Measurements from ENCODE around the gene ANKRD33B.
A peak's percentile ranks its signal among the peaks of the same experiment; 100 is the strongest.
"Not testable (repeated sequence)": the region's sequence is repeated elsewhere in the genome, so short reads cannot be mapped to it uniquely, and the experiment has no call there.

ANKRD33B gene

GRCh38 chr5:10562201-10563109 lies 1.4 kb upstream of the ANKRD33B start:
- peak overlapping the region; percentile 51 for H3K4me3 Mint-ChIP-seq
- H3K4me1 Mint-ChIP-seq (ENCODE audit: low read depth): peaks cover 16% of the 10 kb centered on the region

GRCh38 chr5:10563110-10563944 lies 543 bp upstream of the ANKRD33B start:
- Mint-ChIP-seq H3K9me3 (ENCODE audit: low read depth) (no peaks in the 10 kb centered on the region), H3K36me3 (no peaks in the 10 kb centered on the region), H3K4me3 (peak overlapping the region; percentile 44), H3K27me3 (peaks cover 4% of the 10 kb centered on the region), H3K4me1 (ENCODE audit: low read depth) (peaks cover 16% of the 10 kb centered on the region), H3K27ac (no peak overlapping the region)

More at GRCh38 chr5:10562201-10563109, 1.4 kb upstream of the ANKRD33B start:
- peaks cover 4% of the 10 kb centered on the region for H3K27me3 Mint-ChIP-seq
- H3K9me3 Mint-ChIP-seq (ENCODE audit: low read depth): no peaks in the 10 kb centered on the region
- no peak overlapping the region for H3K27ac Mint-ChIP-seq
- H3K36me3 Mint-ChIP-seq: no peaks in the 10 kb centered on the region

- Mint-ChIP-seq H3K4me3 (peak overlapping the region; percentile 89), H3K4me1 (ENCODE audit: low read depth) (peaks cover 16% of the 10 kb centered on the region), H3K9me3 (ENCODE audit: low read depth) (no peaks in the 10 kb centered on the region), H3K36me3 (no peaks in the 10 kb centered on the region), H3K27ac (peak overlapping the region; percentile 75), H3K27me3 (peaks cover 2% of the 10 kb centered on the region)
These were observed 1.2 kb downstream of the ANKRD33B start for GRCh38 chr5:10564838-10565784.

- H3K36me3 Mint-ChIP-seq: no peaks in the 10 kb centered on the region
- H3K4me1 Mint-ChIP-seq (ENCODE audit: low read depth): peaks cover 16% of the 10 kb centered on the region
- peak overlapping the region; percentile 89 for H3K4me3 Mint-ChIP-seq
- H3K9me3 Mint-ChIP-seq (ENCODE audit: low read depth): no peaks in the 10 kb centered on the region
- peaks cover 2% of the 10 kb centered on the region for H3K27me3 Mint-ChIP-seq
- H3K27ac Mint-ChIP-seq: no peak overlapping the region
These were observed 2.1 kb downstream of the ANKRD33B start for GRCh38 chr5:10565785-10566542.

GRCh38 chr5:10566543-10567068 lies 2.7 kb downstream of the ANKRD33B start:
- peak overlapping the region; percentile 53 for H3K4me3 Mint-ChIP-seq
- no peak overlapping the region for H3K27ac Mint-ChIP-seq
- peaks cover 16% of the 10 kb centered on the region for H3K4me1 Mint-ChIP-seq (ENCODE audit: low read depth)
- peaks cover 2% of the 10 kb centered on the region for H3K27me3 Mint-ChIP-seq
- H3K9me3 Mint-ChIP-seq (ENCODE audit: low read depth): no peaks in the 10 kb centered on the region
- H3K36me3 Mint-ChIP-seq: no peaks in the 10 kb centered on the region

- H3K27ac Mint-ChIP-seq: no peak overlapping the region
- peak overlapping the region; percentile 53 for H3K4me3 Mint-ChIP-seq
- H3K9me3 Mint-ChIP-seq (ENCODE audit: low read depth): no peaks in the 10 kb centered on the region
- peaks cover 2% of the 10 kb centered on the region for H3K27me3 Mint-ChIP-seq
- peaks cover 16% of the 10 kb centered on the region for H3K4me1 Mint-ChIP-seq (ENCODE audit: low read depth)
- no peaks in the 10 kb centered on the region for H3K36me3 Mint-ChIP-seq
These were observed 3.3 kb downstream of the ANKRD33B start for GRCh38 chr5:10567121-10567591.

- peaks cover 2% of the 10 kb centered on the region for H3K27me3 Mint-ChIP-seq
- no peaks in the 10 kb centered on the region for H3K9me3 Mint-ChIP-seq (ENCODE audit: low read depth)
- H3K4me1 Mint-ChIP-seq (ENCODE audit: low read depth): peaks cover 13% of the 10 kb centered on the region
- no peak overlapping the region for H3K4me3 Mint-ChIP-seq
- H3K36me3 Mint-ChIP-seq: no peaks in the 10 kb centered on the region
- H3K27ac Mint-ChIP-seq: no peak overlapping the region
These were observed 4.0 kb downstream of the ANKRD33B start for GRCh38 chr5:10567781-10568321.

GRCh38 chr5:10570540-10570939 lies 6.7 kb downstream of the ANKRD33B start:
- H3K4me1 Mint-ChIP-seq (ENCODE audit: low read depth); H3K27ac Mint-ChIP-seq; H3K27me3 Mint-ChIP-seq; H3K4me3 Mint-ChIP-seq; H3K36me3 Mint-ChIP-seq; H3K9me3 Mint-ChIP-seq (ENCODE audit: low read depth): not testable (repeated sequence)

- Mint-ChIP-seq H3K27me3 (no peaks in the 10 kb centered on the region), H3K4me3 (no peak overlapping the region), H3K4me1 (ENCODE audit: low read depth) (no peaks in the 10 kb centered on the region), H3K27ac (no peak overlapping the region), H3K36me3 (no peaks in the 10 kb centered on the region), H3K9me3 (ENCODE audit: low read depth) (no peaks in the 10 kb centered on the region)
These were observed 8.6 kb downstream of the ANKRD33B start for GRCh38 chr5:10572451-10572850.

GRCh38 chr5:10573487-10574145 lies 9.7 kb downstream of the ANKRD33B start:
- Mint-ChIP-seq H3K4me1 (ENCODE audit: low read depth) (peaks cover 5% of the 10 kb centered on the region), H3K4me3 (no peak overlapping the region), H3K36me3 (no peaks in the 10 kb centered on the region), H3K27me3 (no peaks in the 10 kb centered on the region), H3K9me3 (ENCODE audit: low read depth) (no peaks in the 10 kb centered on the region), H3K27ac (no peak overlapping the region)

- not testable (repeated sequence) for H3K4me3 Mint-ChIP-seq; H3K36me3 Mint-ChIP-seq; H3K9me3 Mint-ChIP-seq (ENCODE audit: low read depth); H3K27me3 Mint-ChIP-seq; H3K27ac Mint-ChIP-seq
- H3K4me1 Mint-ChIP-seq (ENCODE audit: low read depth): peaks cover 17% of the 10 kb centered on the region
These were observed 11.0 kb downstream of the ANKRD33B start for GRCh38 chr5:10574879-10575278.

- no peaks in the 10 kb centered on the region for H3K36me3 Mint-ChIP-seq
- H3K27me3 Mint-ChIP-seq: no peaks in the 10 kb centered on the region
- H3K4me1 Mint-ChIP-seq (ENCODE audit: low read depth): peaks cover 28% of the 10 kb centered on the region
- H3K27ac Mint-ChIP-seq: no peak overlapping the region
- no peaks in the 10 kb centered on the region for H3K9me3 Mint-ChIP-seq (ENCODE audit: low read depth)
- no peak overlapping the region for H3K4me3 Mint-ChIP-seq
These were observed 12.4 kb downstream of the ANKRD33B start for GRCh38 chr5:10576121-10576789.
